ACC112 (cell line): Measurements from ENCODE around the gene RUFY3.

Experiments
- H2AFZ ChIP-seq: fragments of 200-600 bp; sonication (generic); one replicate; pipeline ENCODE4 v1.6.0; 2017; ENCODE audit warnings: antibody characterized with exemption, low read length; ENCODE audit not compliant: unreplicated experiment
- H3K27ac ChIP-seq: fragments of 200-600 bp; sonication (generic); 2 replicates; pipeline ENCODE4 v1.5.1; 2014; ENCODE audit warnings: low read depth, mild to moderate bottlenecking, antibody characterized with exemption, low read length, moderate library complexity
- H3K27me3 ChIP-seq: fragments of 200-600 bp; sonication (generic); 2 replicates; pipeline ENCODE4 v1.6.1; 2014; ENCODE audit warnings: mild to moderate bottlenecking, antibody characterized with exemption, low read length, moderate library complexity, mixed read lengths; ENCODE audit not compliant: insufficient read depth
- H3K36me3 ChIP-seq: fragments of 200-600 bp; sonication (generic); 2 replicates; pipeline ENCODE4 v1.6.1; 2016; ENCODE audit warnings: mild to moderate bottlenecking, antibody characterized with exemption, low read length, moderate library complexity, mixed read lengths; ENCODE audit not compliant: insufficient read depth
- H3K4me1 ChIP-seq: fragments of 200-600 bp; sonication (generic); one replicate; pipeline ENCODE4 v1.6.1; 2016; ENCODE audit warnings: low read length, mixed read lengths; ENCODE audit not compliant: insufficient read depth, unreplicated experiment, control insufficient read depth
- H3K4me3 ChIP-seq: fragments of 200-600 bp; sonication (generic); 2 replicates; pipeline ENCODE4 v1.5.1; 2014; ENCODE audit warnings: mild to moderate bottlenecking, low read depth, low read length
- H3K79me2 ChIP-seq: fragments of 200-600 bp; sonication (generic); one replicate; pipeline ENCODE4 v1.6.0; 2016; ENCODE audit warnings: low read length; ENCODE audit not compliant: control insufficient read depth, unreplicated experiment, insufficient read depth

RUFY3 gene

DNA sequence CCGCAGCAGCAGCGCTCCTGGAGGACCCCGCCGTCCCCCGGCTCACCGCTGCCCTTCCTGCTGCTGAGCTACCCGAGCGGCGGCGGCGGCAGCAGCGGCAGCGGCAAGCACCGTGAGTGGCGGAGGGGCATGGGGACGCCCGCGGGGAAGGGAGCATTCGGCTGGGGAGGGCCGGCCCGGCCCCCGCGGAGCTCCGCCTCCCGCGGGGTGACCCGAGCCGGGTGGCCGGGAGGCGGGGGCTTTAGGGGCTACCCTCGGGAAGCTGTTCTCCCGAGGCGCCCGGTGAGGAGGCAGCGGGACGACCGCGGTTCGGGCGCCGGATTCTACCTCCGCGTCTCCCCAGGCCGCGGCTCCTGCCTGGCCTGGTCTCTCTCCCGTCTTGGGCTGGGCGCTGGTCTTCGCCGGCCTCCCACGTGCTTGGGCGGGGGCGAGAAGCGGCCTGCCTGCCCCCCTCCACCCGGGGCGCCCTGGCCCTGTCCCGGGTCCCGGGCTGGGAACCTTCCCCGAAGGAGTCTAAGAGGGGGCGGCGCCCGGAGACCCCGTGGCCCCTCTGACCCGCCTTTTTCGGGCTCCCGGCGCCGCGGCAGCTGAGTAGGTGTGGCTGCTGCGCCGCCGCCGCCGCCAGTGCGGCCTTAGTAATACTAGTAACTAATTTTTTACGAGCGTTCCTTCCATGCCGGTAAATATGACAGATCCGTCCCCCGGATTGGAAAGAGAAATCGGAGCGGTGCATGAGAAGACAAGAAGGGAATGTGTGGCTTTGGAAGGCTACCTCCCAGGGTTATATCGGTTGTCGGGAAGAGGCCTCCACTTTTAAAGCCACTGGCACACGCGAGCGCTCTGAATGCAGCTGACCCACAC lies 16.4 kb upstream of the RUFY3 start:
- Histone ChIP-seq H2AFZ (peak overlapping the region; percentile 89), H3K4me3 (peak overlapping the region; percentile 82), H3K36me3 (no peaks in the 10 kb centered on the region), H3K4me1 (peaks cover 11% of the 10 kb centered on the region), H3K79me2 (peaks cover 20% of the 10 kb centered on the region), H3K27ac (peak overlapping the region; percentile 65), H3K27me3 (no peaks in the 10 kb centered on the region)

DNA sequence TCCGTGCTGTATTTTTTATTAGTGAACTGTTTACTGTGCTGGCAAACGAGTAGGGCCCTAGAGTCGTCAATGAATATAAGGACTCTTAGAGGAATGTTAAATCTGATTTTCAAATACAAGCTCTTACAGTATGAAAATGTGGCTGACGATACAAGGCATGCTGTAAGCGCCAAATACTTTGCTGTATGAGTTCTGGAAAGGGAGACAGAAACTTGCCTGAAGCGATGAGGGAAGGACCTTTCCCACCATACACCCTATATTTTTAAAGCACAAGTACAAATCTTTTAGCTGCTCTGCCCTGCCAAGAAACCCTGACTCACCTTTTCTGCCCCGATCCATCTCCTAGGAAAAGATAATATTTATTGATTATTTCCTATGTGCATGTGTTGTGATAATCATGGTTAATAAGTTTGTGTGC lies 15.7 kb upstream of the RUFY3 start:
- Histone ChIP-seq H3K79me2 (peaks cover 20% of the 10 kb centered on the region), H3K4me3 (peak overlapping the region; percentile 82), H3K36me3 (no peaks in the 10 kb centered on the region), H3K27me3 (no peaks in the 10 kb centered on the region), H2AFZ (peak overlapping the region; percentile 89), H3K27ac (peak overlapping the region; percentile 65), H3K4me1 (peaks cover 11% of the 10 kb centered on the region)

DNA sequence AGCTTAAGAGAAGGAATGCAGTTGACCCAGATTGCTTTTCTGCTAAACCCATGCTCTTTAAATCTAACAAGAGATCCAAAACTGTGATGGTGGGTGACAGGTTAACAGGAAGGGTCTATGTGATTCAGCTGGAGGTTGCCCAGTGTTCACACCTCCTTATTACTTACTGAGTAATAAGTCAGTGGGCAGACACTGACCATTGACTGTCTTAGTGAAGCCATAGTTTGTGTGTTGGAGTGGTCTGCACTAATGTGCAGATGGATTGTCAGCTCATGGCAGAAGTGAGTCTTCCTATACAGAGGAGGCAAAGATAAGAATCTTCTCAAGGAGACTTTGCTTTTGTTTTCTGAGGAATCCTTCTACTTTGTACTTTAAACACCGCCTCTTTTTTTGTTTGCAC lies 15.2 kb upstream of the RUFY3 start:
- H3K4me3 ChIP-seq, result peak overlapping the region; percentile 82
- H3K27me3 ChIP-seq, result no peaks in the 10 kb centered on the region
- H2AFZ ChIP-seq, result peak overlapping the region; percentile 89
- H3K79me2 ChIP-seq, result peaks cover 22% of the 10 kb centered on the region
- H3K27ac ChIP-seq, result peak overlapping the region; percentile 65; the same call in 1 of the 2 replicates
- peaks cover 13% of the 10 kb centered on the region for H3K4me1 ChIP-seq
- no peaks in the 10 kb centered on the region for H3K36me3 ChIP-seq

DNA sequence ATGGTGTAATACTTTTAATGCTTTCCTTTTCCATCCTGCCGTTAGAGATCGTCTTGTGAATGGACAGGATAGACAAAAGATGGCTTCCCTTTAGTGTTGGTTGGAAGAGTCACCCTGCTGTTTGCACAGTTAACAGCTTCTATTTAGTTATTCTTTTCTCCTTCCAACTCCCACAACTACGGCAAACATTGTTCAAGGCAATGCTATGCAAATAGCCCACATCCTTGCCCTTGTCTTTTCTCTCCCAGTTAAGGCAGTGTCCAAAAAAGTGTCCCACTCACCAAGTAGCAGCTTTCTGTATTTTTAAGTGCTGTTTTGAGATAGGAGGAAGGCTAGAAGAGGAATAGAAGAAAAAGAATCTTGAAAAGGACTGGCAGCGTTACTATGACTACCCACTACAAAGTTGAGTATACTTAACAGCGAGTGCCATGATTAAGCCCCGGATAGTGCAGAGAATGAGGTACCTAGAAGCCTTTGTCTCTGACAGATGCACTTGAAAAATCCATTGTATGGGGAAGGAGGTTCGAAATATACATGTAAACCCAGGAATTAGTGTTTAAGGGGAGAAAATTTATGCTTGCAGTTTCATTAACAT lies 12.1 kb upstream of the RUFY3 start:
- peaks cover 33% of the 10 kb centered on the region for H3K79me2 ChIP-seq
- no peak overlapping the region for H3K27ac ChIP-seq
- H2AFZ ChIP-seq, result no peak overlapping the region
- no peaks in the 10 kb centered on the region for H3K27me3 ChIP-seq
- H3K4me3 ChIP-seq, result no peak overlapping the region
- peaks cover 32% of the 10 kb centered on the region for H3K4me1 ChIP-seq
- no peaks in the 10 kb centered on the region for H3K36me3 ChIP-seq

DNA sequence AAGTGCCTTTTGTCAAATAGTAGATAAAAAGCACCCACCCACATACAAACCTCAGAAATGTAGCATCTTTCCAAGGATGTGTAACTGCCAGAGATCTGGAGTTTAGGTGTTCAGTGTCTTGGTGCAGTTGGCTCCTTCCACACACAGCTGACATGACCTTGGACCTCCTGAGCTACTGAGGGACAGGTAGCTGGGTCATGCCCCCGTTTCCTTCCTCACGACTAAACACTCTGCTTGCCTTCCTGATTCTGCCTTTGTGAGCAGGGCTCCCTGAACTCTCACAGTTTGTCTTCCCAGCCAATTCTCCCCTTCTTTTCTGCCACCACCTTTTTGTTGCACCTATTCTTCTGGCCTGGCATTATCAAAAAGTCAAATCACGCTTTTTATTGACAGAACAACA lies 10.2 kb upstream of the RUFY3 start:
- no peaks in the 10 kb centered on the region for H3K27me3 ChIP-seq
- H3K36me3 ChIP-seq, result no peaks in the 10 kb centered on the region
- no peak overlapping the region for H2AFZ ChIP-seq
- no peak overlapping the region for H3K27ac ChIP-seq
- peaks cover 31% of the 10 kb centered on the region for H3K79me2 ChIP-seq
- H3K4me3 ChIP-seq, result no peak overlapping the region
- peaks cover 34% of the 10 kb centered on the region for H3K4me1 ChIP-seq

DNA sequence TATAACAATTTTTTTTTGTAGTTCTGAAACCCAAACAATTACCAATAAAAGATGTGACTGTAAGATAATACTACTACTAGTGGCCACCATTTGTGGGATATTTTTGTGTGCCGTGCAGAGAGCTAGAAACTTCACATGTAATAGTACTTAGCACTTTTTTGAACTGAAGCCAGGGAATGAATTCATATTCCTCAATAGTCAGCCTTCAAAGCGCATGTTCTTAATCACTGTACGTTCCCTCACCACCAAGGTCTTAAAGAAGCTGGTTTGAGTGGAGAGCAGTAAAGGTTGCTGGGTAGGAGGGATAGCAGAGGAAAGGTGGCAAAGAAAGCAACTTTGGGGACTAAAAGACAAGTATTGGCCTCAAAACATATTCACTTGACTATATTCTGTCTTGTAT lies 9.6 kb upstream of the RUFY3 start:
- Histone ChIP-seq H3K27me3 (no peaks in the 10 kb centered on the region), H3K4me1 (peaks cover 33% of the 10 kb centered on the region), H2AFZ (no peak overlapping the region), H3K27ac (no peak overlapping the region), H3K4me3 (no peak overlapping the region), H3K79me2 (peaks cover 27% of the 10 kb centered on the region), H3K36me3 (no peaks in the 10 kb centered on the region)

DNA sequence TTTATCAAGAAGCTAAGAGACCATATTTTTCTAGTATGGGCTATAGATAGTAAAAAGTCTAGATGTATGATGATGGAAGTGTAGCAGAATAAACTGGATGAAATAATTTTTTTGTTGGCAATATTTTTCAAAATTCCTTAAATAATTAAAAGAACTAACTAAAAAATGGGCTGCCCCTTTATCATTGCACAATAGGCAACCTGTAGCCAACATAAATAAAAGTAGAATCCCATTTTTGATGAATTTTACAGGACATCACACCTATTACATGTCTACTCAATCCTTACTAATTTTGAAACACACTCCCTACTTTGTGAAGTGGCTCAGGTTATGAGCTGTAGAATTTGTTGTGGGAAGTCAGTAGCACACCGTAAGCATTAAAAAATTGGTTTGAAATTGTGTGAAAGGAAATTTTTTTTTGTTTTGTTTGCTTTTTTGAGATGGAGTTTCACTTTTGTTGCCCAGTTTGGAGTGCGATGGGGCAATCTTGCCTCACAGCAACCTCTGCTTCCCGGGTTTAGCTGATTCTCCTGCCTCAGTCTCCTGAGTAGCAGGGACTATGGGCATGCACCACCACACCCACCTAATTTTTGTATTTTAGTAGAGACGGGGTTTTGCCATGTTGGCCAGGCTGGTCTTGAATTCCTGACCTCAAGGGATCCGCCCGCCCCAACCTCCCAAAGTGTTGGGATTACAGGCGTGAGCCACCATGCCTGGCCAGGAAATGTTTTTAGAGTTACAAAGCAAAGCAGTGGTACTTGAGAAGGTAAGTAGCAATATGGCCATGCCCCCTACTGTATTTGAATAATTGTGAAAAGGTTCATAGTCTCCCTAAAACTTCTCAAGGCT lies 8.9 kb upstream of the RUFY3 start:
- Histone ChIP-seq H3K79me2 (peaks cover 21% of the 10 kb centered on the region), H3K27me3 (no peaks in the 10 kb centered on the region), H3K4me3 (peak overlapping the region; percentile 19; the same call in 1 of the 2 replicates), H3K36me3 (no peaks in the 10 kb centered on the region), H2AFZ (no peak overlapping the region), H3K4me1 (peaks cover 30% of the 10 kb centered on the region), H3K27ac (no peak overlapping the region)

DNA sequence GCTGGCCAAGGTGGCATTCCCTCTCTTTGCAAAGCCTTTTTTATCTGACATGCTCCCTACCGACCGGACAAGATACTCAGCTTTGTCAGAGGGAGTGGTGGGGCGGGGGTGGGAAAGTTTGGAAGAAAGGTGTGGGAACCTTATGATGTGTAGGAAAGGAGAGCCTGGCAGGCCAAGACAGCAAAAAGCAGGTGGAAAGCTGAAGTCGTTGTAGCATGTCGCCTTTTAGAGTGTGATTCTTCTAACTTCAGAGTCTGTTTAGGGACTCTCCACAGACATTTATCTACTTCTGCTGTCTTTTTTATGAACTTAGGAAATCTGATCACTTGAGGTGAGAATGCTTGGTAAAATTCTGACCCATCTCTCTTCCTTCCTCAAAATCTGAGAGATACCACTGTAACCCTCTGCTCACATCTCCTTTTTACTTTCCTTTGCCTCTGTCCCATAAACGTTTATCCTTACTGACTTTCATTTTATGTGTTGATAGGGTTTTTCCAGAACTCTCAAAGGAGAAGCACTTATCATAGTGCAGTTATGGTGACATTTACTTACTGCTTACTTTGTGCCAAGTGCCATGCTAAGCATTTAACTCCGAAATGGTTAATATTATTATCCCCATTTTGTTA lies 8.2 kb upstream of the RUFY3 start:
- Histone ChIP-seq H2AFZ (no peak overlapping the region), H3K36me3 (no peaks in the 10 kb centered on the region), H3K79me2 (peaks cover 16% of the 10 kb centered on the region), H3K27me3 (no peaks in the 10 kb centered on the region), H3K4me1 (peaks cover 30% of the 10 kb centered on the region), H3K27ac (no peak overlapping the region), H3K4me3 (no peak overlapping the region)

DNA sequence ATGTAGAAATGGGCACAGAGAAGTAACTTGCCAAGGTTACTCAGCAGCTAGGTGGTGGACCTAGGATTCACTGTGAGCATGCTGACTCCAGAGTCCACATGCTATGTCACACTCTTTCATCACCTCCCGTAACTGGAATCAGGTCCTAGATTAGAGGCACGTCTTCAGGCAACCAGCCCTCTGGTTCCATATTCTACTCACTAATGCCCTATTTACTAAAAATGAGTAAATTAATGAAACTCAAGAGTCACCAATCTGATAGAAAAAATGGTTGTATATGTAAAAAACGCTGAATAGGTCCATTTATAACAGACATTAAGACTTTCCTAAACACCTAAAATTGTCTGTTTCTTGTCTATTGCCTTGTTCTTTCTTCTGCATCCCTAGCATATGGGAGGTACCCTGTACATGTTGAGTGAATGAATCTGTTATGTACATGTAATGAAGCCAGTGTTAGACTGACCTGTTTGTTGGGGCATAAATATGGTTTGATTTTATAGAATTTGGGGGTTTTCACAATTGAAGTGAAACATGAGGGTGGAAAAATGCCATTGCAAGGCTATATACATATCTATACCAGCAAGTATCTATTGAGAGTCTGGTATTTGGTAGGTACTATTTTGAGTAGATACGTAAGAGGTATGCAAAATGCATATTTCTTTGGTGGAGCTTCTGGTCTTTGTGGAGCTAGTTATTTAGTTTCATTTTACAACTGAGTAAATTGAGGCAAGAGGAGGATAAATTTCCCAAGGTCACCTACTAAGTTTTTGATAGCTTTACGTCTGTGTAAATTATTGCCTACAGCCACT lies 7.5 kb upstream of the RUFY3 start:
- H3K27ac ChIP-seq, result no peak overlapping the region
- peaks cover 14% of the 10 kb centered on the region for H3K79me2 ChIP-seq
- no peak overlapping the region for H3K4me3 ChIP-seq
- no peaks in the 10 kb centered on the region for H3K36me3 ChIP-seq
- no peaks in the 10 kb centered on the region for H3K27me3 ChIP-seq
- H2AFZ ChIP-seq, result no peak overlapping the region
- peaks cover 30% of the 10 kb centered on the region for H3K4me1 ChIP-seq
